Measurements from ENCODE around the gene LIPM.

The LIPM gene

GRCh38 chr10:88786032-88786770 is 16.3 kb upstream of the LIPM start:
- TF ChIP-seq EGR1 (IDR thresholded peaks at IDR 0.05) = no peak
- TF ChIP-seq REST (IDR thresholded peaks at IDR 0.05; ENCODE audit: low read depth) = no peak
- TF ChIP-seq CREB1 (IDR thresholded peaks at IDR 0.05; ENCODE audit: low read depth) = no peak
- TF ChIP-seq FOXM1 (IDR thresholded peaks at IDR 0.05; ENCODE audit: borderline replicate concordance, low read depth) = no peak
- no peak for TF ChIP-seq TEAD4 (IDR thresholded peaks at IDR 0.05)
- no peak for TF ChIP-seq NFIC (IDR thresholded peaks at IDR 0.05)
- no peak for TF ChIP-seq TCF12 (IDR thresholded peaks at IDR 0.05; ENCODE audit: low read depth)
- TF ChIP-seq, protein P1, sequence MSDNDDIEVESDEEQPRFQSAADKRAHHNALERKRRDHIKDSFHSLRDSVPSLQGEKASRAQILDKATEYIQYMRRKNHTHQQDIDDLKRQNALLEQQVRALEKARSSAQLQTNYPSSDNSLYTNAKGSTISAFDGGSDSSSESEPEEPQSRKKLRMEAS (IDR thresholded peaks at IDR 0.05) = no peak
- TF ChIP-seq RAD21 (IDR thresholded peaks at IDR 0.05; ENCODE audit: low read depth) = no peak
- no peak for TF ChIP-seq EP300 (IDR thresholded peaks at IDR 0.05; ENCODE audit: borderline replicate concordance)
- no peak for TF ChIP-seq ZBTB7A (IDR thresholded peaks at IDR 0.05; ENCODE audit: low read depth)
- no peak for TF ChIP-seq USF1 (IDR thresholded peaks at IDR 0.05)
- TF ChIP-seq TAF1 (IDR thresholded peaks at IDR 0.05; ENCODE audit: low read depth) = no peak
- no peak for TF ChIP-seq CEBPB (IDR thresholded peaks at IDR 0.05)
- no peak for TF ChIP-seq YY1 (IDR thresholded peaks at IDR 0.05; ENCODE audit: low read depth)

DNA sequence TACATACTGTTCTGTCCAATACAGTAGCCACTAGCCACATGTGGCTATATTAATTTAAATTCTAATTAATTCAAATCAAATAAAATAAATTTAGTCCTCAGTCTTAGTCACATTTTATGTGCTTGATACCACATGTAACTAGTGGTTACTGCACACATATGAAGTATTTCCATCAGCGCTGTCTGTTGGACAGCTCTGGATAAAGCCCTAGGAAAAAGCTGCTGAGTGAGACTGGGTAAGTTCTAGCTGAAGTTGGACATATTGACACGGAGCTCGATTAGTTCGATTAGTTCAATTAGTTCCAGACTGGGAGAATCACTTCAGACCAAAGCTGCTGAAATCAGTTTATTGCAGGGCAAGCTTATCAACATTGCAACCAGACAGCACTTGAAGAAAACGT is 15.1 kb upstream of the LIPM start:
- TF ChIP-seq RAD21 (IDR thresholded peaks at IDR 0.05; ENCODE audit: low read depth) (no peak), EP300 (IDR thresholded peaks at IDR 0.05; ENCODE audit: borderline replicate concordance) (no peak), USF1 (IDR thresholded peaks at IDR 0.05) (no peak), NFIC (IDR thresholded peaks at IDR 0.05) (no peak), YY1 (IDR thresholded peaks at IDR 0.05; ENCODE audit: low read depth) (no peak), REST (IDR thresholded peaks at IDR 0.05; ENCODE audit: low read depth) (peak; percentile 33; the same call in 1 of the 2 replicates), CREB1 (IDR thresholded peaks at IDR 0.05; ENCODE audit: low read depth) (no peak), TCF12 (IDR thresholded peaks at IDR 0.05; ENCODE audit: low read depth) (no peak)

DNA sequence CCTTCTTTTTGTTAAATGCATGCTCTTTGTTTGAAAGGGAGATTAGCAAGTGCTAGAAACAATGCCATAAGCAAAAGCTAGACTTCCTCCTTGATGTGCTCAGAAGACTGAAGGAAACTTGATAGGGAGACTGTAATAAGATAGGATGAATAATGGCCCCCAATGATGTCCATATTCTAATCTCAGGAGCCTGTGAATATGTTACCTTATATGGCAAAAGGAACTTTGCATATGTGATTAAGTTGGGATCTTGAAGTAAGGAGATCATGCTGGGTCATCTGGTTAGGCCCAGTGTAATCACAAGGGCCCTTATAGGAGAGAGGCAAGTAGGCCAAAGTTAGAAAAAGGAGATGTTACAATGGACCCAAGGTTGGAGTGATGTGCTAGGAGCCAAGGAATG is 13.6 kb upstream of the LIPM start:
- TF ChIP-seq REST (IDR thresholded peaks at IDR 0.05; ENCODE audit: low read depth) (no peak), CREB1 (IDR thresholded peaks at IDR 0.05; ENCODE audit: low read depth) (no peak), YY1 (IDR thresholded peaks at IDR 0.05; ENCODE audit: low read depth) (no peak), RAD21 (IDR thresholded peaks at IDR 0.05; ENCODE audit: low read depth) (no peak), TAF1 (IDR thresholded peaks at IDR 0.05; ENCODE audit: low read depth) (no peak), EGR1 (IDR thresholded peaks at IDR 0.05) (no peak), USF1 (IDR thresholded peaks at IDR 0.05) (no peak), ZBTB7A (IDR thresholded peaks at IDR 0.05; ENCODE audit: low read depth) (no peak), FOXM1 (IDR thresholded peaks at IDR 0.05; ENCODE audit: borderline replicate concordance, low read depth) (no peak), EP300 (IDR thresholded peaks at IDR 0.05; ENCODE audit: borderline replicate concordance) (no peak)

GRCh38 chr10:88791924-88792323 is 10.6 kb upstream of the LIPM start:
- TF ChIP-seq, protein P1 (IDR thresholded peaks at IDR 0.05) = no peak
- TF ChIP-seq RAD21 (IDR thresholded peaks at IDR 0.05; ENCODE audit: low read depth) = peak; percentile 57

Data from Ishikawa (cell line).